Thymus (tissue), 11 donors: ENCODE data around the gene RNF224. TPM values are rescaled to one million over a fixed set of nuclear protein-coding genes. Genes with fewer than 3 reads are reported as not detected.

Source experiments
- DNase-seq, 9 donors: peaks; one replicate each; pipeline ENCODE4 v3.0.0-alpha.2; 2013; ENCODE audit warnings: low spot score in 9 of 9, low read depth in 6 of 9, missing footprints in 1 of 9
- H3K27ac ChIP-seq, 2 donors: one replicate each; pipeline ENCODE4 v1.5.1; 2013; ENCODE audit warnings: control low read depth in 1 of 2, low read depth in 1 of 2, low read length in 1 of 2, mild to moderate bottlenecking in 1 of 2, moderate library complexity in 1 of 2
- H3K27me3 ChIP-seq, 2 donors: one replicate each; pipeline ENCODE4 v1.5.1; 2013; ENCODE audit warnings: low read length in 1 of 2; ENCODE audit not compliant: control insufficient read depth in 2 of 2, insufficient read depth in 1 of 2
- H3K36me3 ChIP-seq, 2 donors: one replicate each; pipeline ENCODE4 v1.5.1; 2013; ENCODE audit warnings: low read length in 1 of 2, mild to moderate bottlenecking in 1 of 2, moderate library complexity in 1 of 2; ENCODE audit not compliant: control insufficient read depth in 2 of 2, insufficient read depth in 2 of 2
- H3K4me1 ChIP-seq, 2 donors: one replicate each; pipeline ENCODE4 v1.5.1; 2013; ENCODE audit warnings: low read length in 2 of 2; ENCODE audit not compliant: control insufficient read depth in 2 of 2, insufficient read depth in 2 of 2
- H3K4me3 ChIP-seq, 2 donors: one replicate each; pipeline ENCODE4 v1.5.1; 2013; ENCODE audit warnings: low read length in 2 of 2, control low read depth in 1 of 2, mild to moderate bottlenecking in 1 of 2
- H3K9me3 ChIP-seq, 2 donors: one replicate each; pipeline ENCODE4 v1.5.1; 2013; ENCODE audit warnings: low read length in 1 of 2, mild to moderate bottlenecking in 1 of 2; ENCODE audit not compliant: control insufficient read depth in 2 of 2, insufficient read depth in 1 of 2
- WGBS: extraction: QIAGEN DNeasy Blood & Tissue Kit; methylation state at CpG from one replicate; pipeline ENCODE4 v1.1.7; 2013; 5-methylcytosine and 5-hydroxymethylcytosine counted together
- polyA plus RNA-seq: library from polyadenylated mRNA; stranded (reverse); fragments of 200-250 nt; gene quantifications from one replicate; pipeline ENCODE4 v1.2.3, GENCODE V29; 2013
- total RNA-seq: library from RNA; stranded (reverse); fragments of 120-200 nt; gene quantifications from one replicate; pipeline ENCODE4 v1.2.4, GENCODE V29; 2013
- donor health status: healthy.

RNF224 gene
- total and polyA plus RNA-seq, 2 donors = 0.05 to 0.16 TPM

- Histone ChIP-seq H3K4me3 (no peak overlapping the region), H3K9me3 (no peaks in the 10 kb centered on the region), H3K27me3 (no peaks in the 10 kb centered on the region), H3K4me1 (peaks cover 18 to 29% of the 10 kb centered on the region in 2 donors), H3K27ac (no peak overlapping the region), H3K36me3 (peaks cover 26 to 29% of the 10 kb centered on the region in 2 donors)
- DNase-seq = no peak
- 95% methylated on average over 3 of the region's 3 CpGs for WGBS
Observed at GRCh38 chr9:137191245-137191644, 36.1 kb upstream of the RNF224 start.

- Histone ChIP-seq H3K36me3 (peaks cover 23 to 26% of the 10 kb centered on the region in 2 donors), H3K4me3 (no peak overlapping the region), H3K27ac (no peak overlapping the region), H3K9me3 (no peaks in the 10 kb centered on the region), H3K27me3 (no peaks in the 10 kb centered on the region), H3K4me1 (peaks cover 18 to 26% of the 10 kb centered on the region in 2 donors)
- WGBS = 97% methylated on average over 22 of the region's 22 CpGs
- no peak for DNase-seq
Observed at GRCh38 chr9:137191691-137192447, 35.4 kb upstream of the RNF224 start.

GRCh38 chr9:137192448-137192780, 34.9 kb upstream of the RNF224 start:
- Histone ChIP-seq H3K4me1 (peaks cover 13 to 20% of the 10 kb centered on the region in 2 donors), H3K4me3 (no peak overlapping the region), H3K9me3 (no peaks in the 10 kb centered on the region), H3K27ac (no peak overlapping the region), H3K27me3 (peaks cover 0 to under 1% of the 10 kb centered on the region in 2 donors), H3K36me3 (peaks cover 19 to 26% of the 10 kb centered on the region in 2 donors)
- WGBS = 96% methylated on average over 10 of the region's 10 CpGs
- no peak for DNase-seq

- DNase-seq = no peak
- H3K4me1 ChIP-seq = peaks cover 8 to 16% of the 10 kb centered on the region in 2 donors
- peaks cover 0 to 5% of the 10 kb centered on the region in 2 donors for H3K27me3 ChIP-seq
- H3K27ac ChIP-seq = no peak overlapping the region
- H3K4me3 ChIP-seq = no peak overlapping the region
- H3K9me3 ChIP-seq = no peaks in the 10 kb centered on the region
- peaks cover 19 to 26% of the 10 kb centered on the region in 2 donors for H3K36me3 ChIP-seq
- 92% methylated on average over 2 of the region's 2 CpGs for WGBS
Observed at GRCh38 chr9:137192859-137193258, 34.4 kb upstream of the RNF224 start.

GRCh38 chr9:137193771-137194170, 33.5 kb upstream of the RNF224 start:
- H3K4me3 ChIP-seq = no peak overlapping the region

GRCh38 chr9:137194388-137194787, 32.9 kb upstream of the RNF224 start:
- WGBS = 93% methylated on average over 16 of the region's 16 CpGs
- Histone ChIP-seq H3K4me1 (peaks cover 8 to 11% of the 10 kb centered on the region in 2 donors), H3K9me3 (no peaks in the 10 kb centered on the region), H3K27me3 (peaks cover 5 to 21% of the 10 kb centered on the region in 2 donors), H3K36me3 (peaks cover 19 to 26% of the 10 kb centered on the region in 2 donors), H3K27ac (no peak overlapping the region), H3K4me3 (no peak overlapping the region)
- DNase-seq = no peak

More at GRCh38 chr9:137193771-137194170, 33.5 kb upstream of the RNF224 start:
- no peaks in the 10 kb centered on the region for H3K9me3 ChIP-seq
- H3K36me3 ChIP-seq = peaks cover 19 to 26% of the 10 kb centered on the region in 2 donors
- peaks cover 0 to 14% of the 10 kb centered on the region in 2 donors for H3K27me3 ChIP-seq
- no peak for DNase-seq
- no peak overlapping the region for H3K27ac ChIP-seq
- peaks cover 8 to 14% of the 10 kb centered on the region in 2 donors for H3K4me1 ChIP-seq
- 91% methylated on average over 14 of the region's 14 CpGs for WGBS

GRCh38 chr9:137194909-137195308, 32.4 kb upstream of the RNF224 start:
- peaks cover 16 to 24% of the 10 kb centered on the region in 2 donors for H3K36me3 ChIP-seq
- 93% methylated on average over 10 of the region's 10 CpGs for WGBS
- DNase-seq = no peak
- H3K4me1 ChIP-seq = peaks cover 5 to 6% of the 10 kb centered on the region in 2 donors
- H3K9me3 ChIP-seq = no peaks in the 10 kb centered on the region
- no peak overlapping the region for H3K4me3 ChIP-seq
- no peak overlapping the region for H3K27ac ChIP-seq
- H3K27me3 ChIP-seq = peaks cover 9 to 25% of the 10 kb centered on the region in 2 donors

GRCh38 chr9:137195525-137196220, 31.6 kb upstream of the RNF224 start:
- H3K27me3 ChIP-seq = peaks cover 10 to 25% of the 10 kb centered on the region in 2 donors
- no peak for DNase-seq

More at GRCh38 chr9:137195525-137196220, 31.6 kb upstream of the RNF224 start:
- H3K9me3 ChIP-seq = no peaks in the 10 kb centered on the region
- H3K27ac ChIP-seq = no peak overlapping the region
- no peak overlapping the region for H3K4me3 ChIP-seq
- 95% methylated on average over 21 of the region's 21 CpGs for WGBS
- peaks cover 8 to 16% of the 10 kb centered on the region in 2 donors for H3K36me3 ChIP-seq
- H3K4me1 ChIP-seq = peaks cover 3 to 4% of the 10 kb centered on the region in 2 donors
